Testis (tissue), 3 donors: ENCODE measurements around the gene SDHC. TPM values are rescaled to one million over a fixed set of nuclear protein-coding genes. Genes with fewer than 3 reads are reported as not detected.

Experiments
- polyA plus RNA-seq: library from polyadenylated mRNA; stranded (reverse); fragments of 350-450 nt; fragmentation: Illumina TruSeq; extraction: RNeasy Lipid Tissue Mini Kit (QIAGEN cat#74804); gene quantifications from one replicate; pipeline ENCODE4 v1.2.3, GENCODE V29; 2014; ENCODE audit warnings: low read depth, low replicate concordance; ENCODE audit not compliant: insufficient read depth
- small RNA-seq, 2 donors: library from RNA; depleted of rRNA; stranded (forward); fragments of <200 nt; gene quantifications; one replicate each; pipeline ENCODE3, GENCODE V24; 2016
- total RNA-seq, 2 donors: library from RNA; depleted of rRNA; stranded (reverse); fragments of >200 nt; gene quantifications; one replicate each; pipeline ENCODE4 v1.2.3, GENCODE V29; 2016

SDHC gene
- total and polyA plus RNA-seq, 3 donors from 2014 or later: 55.3 to 188 (median 84.2) TPM

Small RNA genes lying within 50 kb of the gene (small RNA-seq; reads per million reads assigned to genes)
- 0 to 0.09 reads per million in 2 donors for gene AL592295.2
- gene RNU6-481P: 0 to 0.09 reads per million in 2 donors

Other genes with a start within 250 kb of the SDHC start
- gene ARHGAP30, start 244.5 kb upstream of the SDHC start, total RNA-seq: 1 to 10 TPM in 1 of 2 donors, under 1 TPM in 1; 0.79 to 1.6 TPM
- 5.4 TPM for gene ARHGAP30, start 244.5 kb upstream of the SDHC start, polyA plus RNA-seq
- 1 to 10 TPM in 1 of 2 donors, under 1 TPM in 1; 0.63 to 1.2 TPM for gene NECTIN4, start 224.8 kb upstream of the SDHC start, total RNA-seq
- gene NECTIN4, start 224.8 kb upstream of the SDHC start, polyA plus RNA-seq: 1.3 TPM
- 10 to 100 TPM; 55.8 to 57.2 TPM for gene KLHDC9, start 216.0 kb upstream of the SDHC start, total RNA-seq
- 144 TPM for gene KLHDC9, start 216.0 kb upstream of the SDHC start, polyA plus RNA-seq
- 10 to 100 TPM; 76.8 to 88.6 TPM for gene PFDN2, start 196.3 kb upstream of the SDHC start, total RNA-seq
- 96.3 TPM for gene PFDN2, start 196.3 kb upstream of the SDHC start, polyA plus RNA-seq
- 10 to 100 TPM; 44.8 to 51.1 TPM for gene NIT1, start 196.3 kb upstream of the SDHC start, total RNA-seq
- gene NIT1, start 196.3 kb upstream of the SDHC start, polyA plus RNA-seq: 51.1 TPM
- gene DEDD, start 181.7 kb upstream of the SDHC start, total RNA-seq: 10 to 100 TPM; 53.8 to 54.0 TPM
- gene DEDD, start 181.7 kb upstream of the SDHC start, polyA plus RNA-seq: 92.7 TPM
- 10 to 100 TPM; 36.9 to 68.3 TPM for gene UFC1, start 160.4 kb upstream of the SDHC start, total RNA-seq
- 129 TPM for gene UFC1, start 160.4 kb upstream of the SDHC start, polyA plus RNA-seq
- gene USP21, start 154.9 kb upstream of the SDHC start, total RNA-seq: 10 to 100 TPM; 49.5 to 51.2 TPM
- 45.6 TPM for gene USP21, start 154.9 kb upstream of the SDHC start, polyA plus RNA-seq
- gene PPOX, start 148.0 kb upstream of the SDHC start, total RNA-seq: 10 to 100 TPM; 19.5 to 24.8 TPM
- gene PPOX, start 148.0 kb upstream of the SDHC start, polyA plus RNA-seq: 20.5 TPM
- gene B4GALT3, start 136.9 kb upstream of the SDHC start, total RNA-seq: 10 to 100 TPM; 46.3 to 62.2 TPM
- 56.2 TPM for gene B4GALT3, start 136.9 kb upstream of the SDHC start, polyA plus RNA-seq
- gene ADAMTS4, start 115.3 kb upstream of the SDHC start, total RNA-seq: 1 to 10 TPM; 2.4 to 3.2 TPM
- 2.7 TPM for gene ADAMTS4, start 115.3 kb upstream of the SDHC start, polyA plus RNA-seq
- 100 to 1,000 TPM; 117 to 129 TPM for gene NDUFS2, start 112.0 kb upstream of the SDHC start, total RNA-seq
- 82.9 TPM for gene NDUFS2, start 112.0 kb upstream of the SDHC start, polyA plus RNA-seq
- gene FCER1G, start 99.1 kb upstream of the SDHC start, total RNA-seq: 10 to 100 TPM in 1 of 2 donors, 1 to 10 TPM in 1; 2.1 to 13.3 TPM
- 60.9 TPM for gene FCER1G, start 99.1 kb upstream of the SDHC start, polyA plus RNA-seq
- not detected for gene APOA2, start 90.8 kb upstream of the SDHC start, total RNA-seq
- 1.6 TPM for gene APOA2, start 90.8 kb upstream of the SDHC start, polyA plus RNA-seq
- gene TOMM40L, start 88.3 kb upstream of the SDHC start, total RNA-seq: 1 to 10 TPM; 4.7 to 6.0 TPM
- 7.5 TPM for gene TOMM40L, start 88.3 kb upstream of the SDHC start, polyA plus RNA-seq
- gene NR1I3, start 76.2 kb upstream of the SDHC start, total RNA-seq: under 1 TPM; 0.31 to 0.68 TPM
- 0.57 TPM for gene NR1I3, start 76.2 kb upstream of the SDHC start, polyA plus RNA-seq
- gene PCP4L1, start 55.6 kb upstream of the SDHC start, total RNA-seq: 1 to 10 TPM in 1 of 2 donors, under 1 TPM in 1; 0.79 to 3.0 TPM
- 4.3 TPM for gene PCP4L1, start 55.6 kb upstream of the SDHC start, polyA plus RNA-seq
- gene MPZ, start 4.4 kb upstream of the SDHC start, total RNA-seq: 1 to 10 TPM; 2.3 to 4.2 TPM
- gene MPZ, start 4.4 kb upstream of the SDHC start, polyA plus RNA-seq: 4.7 TPM
- gene CFAP126, start 53.5 kb downstream of the SDHC start, total RNA-seq: 10 to 100 TPM in 1 of 2 donors, 1 to 10 TPM in 1; 3.8 to 13.9 TPM
- 45.4 TPM for gene CFAP126, start 53.5 kb downstream of the SDHC start, polyA plus RNA-seq
- gene FCGR2A, start 191.1 kb downstream of the SDHC start, total RNA-seq: 10 to 100 TPM in 1 of 2 donors, 1 to 10 TPM in 1; 7.2 to 19.9 TPM
- gene FCGR2A, start 191.1 kb downstream of the SDHC start, polyA plus RNA-seq: 15.4 TPM
- gene HSPA6, start 210.2 kb downstream of the SDHC start, total RNA-seq: 1 to 10 TPM in 1 of 2 donors, under 1 TPM in 1; 0.94 to 2.5 TPM
- gene HSPA6, start 210.2 kb downstream of the SDHC start, polyA plus RNA-seq: 2.8 TPM
- 1 to 10 TPM; 2.0 to 5.5 TPM for gene FCGR3A, start 235.4 kb downstream of the SDHC start, total RNA-seq
- 25.7 TPM for gene FCGR3A, start 235.4 kb downstream of the SDHC start, polyA plus RNA-seq